DOHH2 (cell line): ENCODE results near the gene ITPA.

ENCODE experiments used
- H3F3A ChIP-seq: fragments of 200-600 bp; sonication (generic), shearing (Covaris generic); 2 replicates; pipeline ENCODE4 v1.6.0; 2016; ENCODE audit warnings: antibody characterized with exemption, mild to moderate bottlenecking; ENCODE audit not compliant: control insufficient read depth, insufficient read depth
- H3K27ac ChIP-seq: fragments of 200-600 bp; sonication (generic); 2 replicates; pipeline ENCODE4 v1.5.1; 2014; ENCODE audit warnings: low read depth, mild to moderate bottlenecking, low read length, moderate library complexity
- H3K27me3 ChIP-seq: fragments of 200-600 bp; sonication (generic); 2 replicates; pipeline ENCODE4 v1.6.1; 2014; ENCODE audit warnings: mild to moderate bottlenecking, low read length, mixed read lengths; ENCODE audit not compliant: control insufficient read depth
- H3K36me3 ChIP-seq: fragments of 200-600 bp; sonication (generic); 2 replicates; pipeline ENCODE4 v1.6.1; 2014; ENCODE audit warnings: mild to moderate bottlenecking, low read length, moderate library complexity, mixed read lengths; ENCODE audit not compliant: control insufficient read depth
- H3K4me1 ChIP-seq: fragments of 200-600 bp; sonication (generic); 2 replicates; pipeline ENCODE4 v1.6.1; 2014; ENCODE audit warnings: mild to moderate bottlenecking, low read length, mixed read lengths; ENCODE audit not compliant: control insufficient read depth
- H3K4me2 ChIP-seq: fragments of 200-600 bp; sonication (generic); 2 replicates; pipeline ENCODE4 v1.6.0; 2014; ENCODE audit warnings: mild to moderate bottlenecking, low read length, moderate library complexity
- H3K4me3 ChIP-seq: fragments of 200-600 bp; sonication (generic); 2 replicates; pipeline ENCODE4 v1.5.1; 2014; ENCODE audit warnings: mild to moderate bottlenecking, low read length, mixed read lengths
- H3K79me2 ChIP-seq: fragments of 200-600 bp; sonication (generic); 2 replicates; pipeline ENCODE4 v1.6.1; 2014; ENCODE audit warnings: mild to moderate bottlenecking, low read length, mixed read lengths; ENCODE audit not compliant: control insufficient read depth
- H3K9me2 ChIP-seq: fragments of 200-600 bp; sonication (generic); replicated peaks from 2 replicates; pipeline ENCODE4 v1.6.1; 2014; ENCODE audit warnings: mild to moderate bottlenecking, low read length, mixed read lengths; ENCODE audit not compliant: control insufficient read depth
- H3K9me3 ChIP-seq: fragments of 200-600 bp; sonication (generic); 2 replicates; pipeline ENCODE4 v1.6.1; 2014; ENCODE audit warnings: antibody characterized with exemption, low read length, mixed read lengths; ENCODE audit not compliant: control insufficient read depth, insufficient read depth
- H4K20me1 ChIP-seq: fragments of 200-600 bp; sonication (generic); 2 replicates; pipeline ENCODE4 v1.6.0; 2014; ENCODE audit warnings: low read depth, mild to moderate bottlenecking, antibody characterized with exemption, low read length, moderate library complexity; ENCODE audit not compliant: control insufficient read depth, insufficient read depth
- EZH2phosphoT487 ChIP-seq: fragments of 200-600 bp; sonication (generic); IDR thresholded peaks from 2 replicates; pipeline ENCODE4 v1.6.1; 2017; ENCODE audit warnings: borderline replicate concordance, mild to moderate bottlenecking, antibody characterized with exemption, low read length, moderate library complexity, mixed read lengths
- TF ChIP-seq, protein P1 (sequence below): fragments of 200-600 bp; sonication (generic); IDR thresholded peaks from one replicate; pipeline ENCODE4 v1.5.1; 2014; ENCODE audit warnings: antibody characterized with exemption, mild to moderate bottlenecking, low read depth, low read length; ENCODE audit not compliant: poor library complexity, severe bottlenecking

ITPA gene

DNA sequence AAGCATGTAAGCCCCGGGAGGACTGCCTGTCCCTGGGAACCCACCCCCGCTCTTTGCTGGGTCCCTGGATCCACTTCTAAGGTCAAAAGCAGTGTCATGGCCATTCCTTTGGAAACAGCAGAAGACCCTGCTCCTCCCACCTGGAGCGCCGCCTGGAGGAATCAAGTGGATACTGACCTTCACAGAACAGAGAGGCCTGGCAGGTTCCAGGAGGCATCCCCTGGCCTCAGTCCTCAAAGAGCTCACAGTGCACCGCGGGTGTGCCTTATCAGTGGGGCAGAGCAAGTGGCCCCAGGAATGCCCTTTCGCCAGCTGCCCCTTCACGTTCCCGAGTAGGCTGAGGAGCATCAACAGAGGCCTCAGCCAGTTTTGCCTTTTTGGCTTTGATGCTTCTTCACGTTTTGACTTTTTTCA, 40.8 kb downstream of the ITPA start:
- no peak overlapping the region for H3K27ac ChIP-seq
- no peak for TF ChIP-seq EZH2phosphoT487
- TF ChIP-seq, protein P1, sequence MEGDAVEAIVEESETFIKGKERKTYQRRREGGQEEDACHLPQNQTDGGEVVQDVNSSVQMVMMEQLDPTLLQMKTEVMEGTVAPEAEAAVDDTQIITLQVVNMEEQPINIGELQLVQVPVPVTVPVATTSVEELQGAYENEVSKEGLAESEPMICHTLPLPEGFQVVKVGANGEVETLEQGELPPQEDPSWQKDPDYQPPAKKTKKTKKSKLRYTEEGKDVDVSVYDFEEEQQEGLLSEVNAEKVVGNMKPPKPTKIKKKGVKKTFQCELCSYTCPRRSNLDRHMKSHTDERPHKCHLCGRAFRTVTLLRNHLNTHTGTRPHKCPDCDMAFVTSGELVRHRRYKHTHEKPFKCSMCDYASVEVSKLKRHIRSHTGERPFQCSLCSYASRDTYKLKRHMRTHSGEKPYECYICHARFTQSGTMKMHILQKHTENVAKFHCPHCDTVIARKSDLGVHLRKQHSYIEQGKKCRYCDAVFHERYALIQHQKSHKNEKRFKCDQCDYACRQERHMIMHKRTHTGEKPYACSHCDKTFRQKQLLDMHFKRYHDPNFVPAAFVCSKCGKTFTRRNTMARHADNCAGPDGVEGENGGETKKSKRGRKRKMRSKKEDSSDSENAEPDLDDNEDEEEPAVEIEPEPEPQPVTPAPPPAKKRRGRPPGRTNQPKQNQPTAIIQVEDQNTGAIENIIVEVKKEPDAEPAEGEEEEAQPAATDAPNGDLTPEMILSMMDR, result no peak
- peaks cover 28% of the 10 kb centered on the region for H3K27me3 ChIP-seq
- H3K36me3 ChIP-seq, result no peaks in the 10 kb centered on the region
- no peak overlapping the region for H3K4me2 ChIP-seq
- no peak overlapping the region for H3K4me3 ChIP-seq
- no peaks in the 10 kb centered on the region for H3K9me2 ChIP-seq
- H3K4me1 ChIP-seq, result no peaks in the 10 kb centered on the region
- no peaks in the 10 kb centered on the region for H3K79me2 ChIP-seq
- no peaks in the 10 kb centered on the region for H3F3A ChIP-seq
- H4K20me1 ChIP-seq, result no peaks in the 10 kb centered on the region; the same call in 1 of the 2 replicates
- H3K9me3 ChIP-seq, result no peaks in the 10 kb centered on the region

DNA sequence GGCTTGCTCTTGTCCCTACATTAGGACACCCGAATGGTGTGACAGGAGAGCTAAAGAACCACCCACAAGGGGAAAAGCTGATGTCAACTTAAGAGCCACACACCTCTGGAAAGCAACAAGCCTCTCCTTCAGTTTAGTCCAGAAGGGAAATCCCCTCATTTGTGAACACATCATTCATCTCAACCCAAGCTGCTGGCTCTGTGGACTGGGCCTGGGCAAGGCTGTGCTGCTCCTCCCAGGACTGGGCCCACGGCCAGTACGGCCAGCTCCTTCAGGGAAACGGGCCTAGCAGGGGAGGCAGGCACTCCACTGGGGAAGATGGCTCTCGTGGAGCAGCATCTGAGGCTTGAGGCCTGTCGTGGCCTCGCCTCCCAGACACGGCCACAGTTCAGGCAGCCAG, 42.5 kb downstream of the ITPA start:
- Histone ChIP-seq H3K36me3 (no peaks in the 10 kb centered on the region), H3K4me3 (no peak overlapping the region), H4K20me1 (no peaks in the 10 kb centered on the region; the same call in 1 of the 2 replicates), H3K27ac (no peak overlapping the region), H3F3A (no peaks in the 10 kb centered on the region), H3K4me1 (no peaks in the 10 kb centered on the region), H3K79me2 (no peaks in the 10 kb centered on the region), H3K9me3 (no peaks in the 10 kb centered on the region), H3K27me3 (peaks cover 28% of the 10 kb centered on the region), H3K4me2 (no peak overlapping the region), H3K9me2 (no peaks in the 10 kb centered on the region)
- TF ChIP-seq EZH2phosphoT487, result no peak
- TF ChIP-seq, protein P1, result no peak

DNA sequence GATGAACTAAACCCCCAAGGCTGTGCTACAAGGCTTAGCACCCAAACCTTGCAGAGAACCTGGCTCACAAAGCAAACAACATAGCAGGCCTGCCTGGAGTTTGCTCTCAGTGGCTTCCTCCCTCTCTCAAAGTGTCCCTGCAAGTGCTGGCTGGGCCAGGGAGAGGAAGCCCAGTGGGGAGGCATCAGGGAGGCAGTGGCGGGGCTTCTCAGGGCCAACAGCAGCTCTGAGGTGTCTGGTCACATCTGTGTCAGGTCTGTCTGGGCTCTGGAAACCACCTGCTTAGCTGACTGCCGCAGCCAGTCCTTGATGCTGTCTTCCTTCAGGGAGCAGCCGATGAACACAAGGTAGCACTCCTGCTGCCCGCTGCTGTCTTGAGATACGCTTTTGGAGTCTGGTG, 46.4 kb downstream of the ITPA start:
- Histone ChIP-seq H3K27me3 (no peaks in the 10 kb centered on the region; the same call in 1 of the 2 replicates), H3K9me2 (no peaks in the 10 kb centered on the region), H4K20me1 (no peaks in the 10 kb centered on the region; the same call in 1 of the 2 replicates), H3K36me3 (no peaks in the 10 kb centered on the region), H3K9me3 (no peaks in the 10 kb centered on the region), H3K79me2 (no peaks in the 10 kb centered on the region), H3K4me1 (no peaks in the 10 kb centered on the region), H3K4me2 (no peak overlapping the region), H3K27ac (no peak overlapping the region), H3K4me3 (no peak overlapping the region), H3F3A (no peaks in the 10 kb centered on the region)
- TF ChIP-seq EZH2phosphoT487, result no peak
- TF ChIP-seq, protein P1, result no peak

DNA sequence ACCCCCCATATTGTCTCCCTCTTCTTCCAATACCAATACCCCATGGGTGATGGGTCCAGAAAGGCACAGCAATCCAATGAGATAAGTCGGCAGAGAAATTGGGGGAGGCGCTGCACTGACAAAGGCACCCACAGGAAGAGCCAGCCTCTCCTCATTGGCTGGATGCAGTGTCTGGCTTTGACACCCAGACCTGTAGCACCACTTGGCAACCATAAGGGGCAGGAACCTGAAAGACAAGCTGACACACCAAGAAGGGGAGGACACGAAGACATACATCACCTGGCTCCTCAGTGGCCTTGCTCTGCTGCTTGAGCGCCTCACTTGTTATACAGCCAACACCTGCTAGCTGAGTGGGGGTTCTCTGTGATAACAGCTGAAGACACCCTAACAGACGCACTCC, 49.1 kb downstream of the ITPA start:
- no peak overlapping the region for H3K4me3 ChIP-seq
- H3K9me3 ChIP-seq, result no peaks in the 10 kb centered on the region
- no peaks in the 10 kb centered on the region for H3F3A ChIP-seq
- H4K20me1 ChIP-seq, result no peaks in the 10 kb centered on the region
- no peak overlapping the region for H3K27ac ChIP-seq
- no peaks in the 10 kb centered on the region for H3K79me2 ChIP-seq
- H3K36me3 ChIP-seq, result no peaks in the 10 kb centered on the region
- H3K4me2 ChIP-seq, result no peak overlapping the region
- H3K9me2 ChIP-seq, result no peaks in the 10 kb centered on the region
- no peaks in the 10 kb centered on the region for H3K4me1 ChIP-seq
- TF ChIP-seq, protein P1, result no peak
- TF ChIP-seq EZH2phosphoT487, result no peak
- H3K27me3 ChIP-seq, result no peaks in the 10 kb centered on the region; the same call in 1 of the 2 replicates
